Measurements from ENCODE around the gene CAMKK1. TPM values are rescaled to one million over a fixed set of nuclear protein-coding genes. Genes with fewer than 3 reads are reported as not detected.

CAMKK1 gene
- total RNA-seq, 2 donors from 2014 or later: 3.8 to 6.3 TPM

GRCh38 chr17:3929181-3929580, 36.3 kb upstream of the CAMKK1 start:
- no peaks in the 10 kb centered on the region for H3K9me3 ChIP-seq (ENCODE audit: control insufficient read depth, low read length)
- no peak for TF ChIP-seq CTCF (conservative IDR thresholded peaks at IDR 0.05)
- peaks cover 6% of the 10 kb centered on the region for H3K4me1 Mint-ChIP-seq
- H3K4me3 Mint-ChIP-seq: no peak overlapping the region
- no peak overlapping the region for H3K9ac ChIP-seq (ENCODE audit: extremely low read depth, low read length, poor library complexity, severe bottlenecking)
- no peaks in the 10 kb centered on the region for H3K27me3 ChIP-seq (ENCODE audit: control insufficient read depth, insufficient read depth, low read length, poor library complexity, severe bottlenecking)
- DNase-seq: no peak
- no peaks in the 10 kb centered on the region for H3K36me3 Mint-ChIP-seq (ENCODE audit: low read depth)
- H3K36me3 ChIP-seq (ENCODE audit: control insufficient read depth, insufficient read depth, low read length): no peaks in the 10 kb centered on the region
- no peak overlapping the region for H3K27ac ChIP-seq (ENCODE audit: low read depth, low read length)
- no peak overlapping the region for H3K4me3 ChIP-seq (ENCODE audit: low read length)
- no peaks in the 10 kb centered on the region for H3K9me3 Mint-ChIP-seq
- 91 to 92% methylated on average over 9 to 12 of the region's 12 CpGs for WGBS, 2 experiments (ENCODE audit: insufficient coverage in 1 of 2, insufficient read length in 1 of 2)
- no peak overlapping the region for H3K27ac Mint-ChIP-seq
- no peaks in the 10 kb centered on the region for H3K27me3 Mint-ChIP-seq (ENCODE audit: insufficient read depth)
- H3K4me1 ChIP-seq (ENCODE audit: control insufficient read depth, insufficient read depth, low read length): no peaks in the 10 kb centered on the region

GRCh38 chr17:3928406-3928805, 35.6 kb upstream of the CAMKK1 start:
- no peak overlapping the region for H3K4me3 Mint-ChIP-seq
- Histone ChIP-seq H3K4me3 (ENCODE audit: low read length) (no peak overlapping the region), H3K4me1 (ENCODE audit: control insufficient read depth, insufficient read depth, low read length) (no peaks in the 10 kb centered on the region), H3K9ac (ENCODE audit: extremely low read depth, low read length, poor library complexity, severe bottlenecking) (no peak overlapping the region), H3K27ac (ENCODE audit: low read depth, low read length) (no peak overlapping the region), H3K9me3 (ENCODE audit: control insufficient read depth, low read length) (no peaks in the 10 kb centered on the region), H3K36me3 (ENCODE audit: control insufficient read depth, insufficient read depth, low read length) (no peaks in the 10 kb centered on the region), H3K27me3 (ENCODE audit: control insufficient read depth, insufficient read depth, low read length, poor library complexity, severe bottlenecking) (no peaks in the 10 kb centered on the region)
- H3K27me3 Mint-ChIP-seq (ENCODE audit: insufficient read depth): no peaks in the 10 kb centered on the region
- H3K4me1 Mint-ChIP-seq: peaks cover 6% of the 10 kb centered on the region
- no peaks in the 10 kb centered on the region for H3K36me3 Mint-ChIP-seq (ENCODE audit: low read depth)
- no peak for DNase-seq
- no peak for TF ChIP-seq CTCF (conservative IDR thresholded peaks at IDR 0.05)
- WGBS, 2 experiments (ENCODE audit: insufficient coverage in 1 of 2, insufficient read length in 1 of 2): 92 to 95% methylated on average over 2 to 16 of the region's 16 CpGs
- no peak overlapping the region for H3K27ac Mint-ChIP-seq
- H3K9me3 Mint-ChIP-seq: no peaks in the 10 kb centered on the region

- Mint-ChIP-seq H3K4me1 (peaks cover 7% of the 10 kb centered on the region), H3K4me3 (no peak overlapping the region), H3K27me3 (ENCODE audit: insufficient read depth) (no peaks in the 10 kb centered on the region), H3K27ac (no peak overlapping the region), H3K36me3 (ENCODE audit: low read depth) (no peaks in the 10 kb centered on the region), H3K9me3 (no peaks in the 10 kb centered on the region)
- no peak for DNase-seq
- no peaks in the 10 kb centered on the region for H3K36me3 ChIP-seq (ENCODE audit: control insufficient read depth, insufficient read depth, low read length)
- 88 to 90% methylated on average over 12 to 15 of the region's 15 CpGs for WGBS, 2 experiments (ENCODE audit: insufficient coverage in 1 of 2, insufficient read length in 1 of 2)
- H3K4me1 ChIP-seq (ENCODE audit: control insufficient read depth, insufficient read depth, low read length): no peaks in the 10 kb centered on the region
- H3K9me3 ChIP-seq (ENCODE audit: control insufficient read depth, low read length): no peaks in the 10 kb centered on the region
- no peak overlapping the region for H3K9ac ChIP-seq (ENCODE audit: extremely low read depth, low read length, poor library complexity, severe bottlenecking)
- TF ChIP-seq CTCF (conservative IDR thresholded peaks at IDR 0.05): no peak
- H3K27me3 ChIP-seq (ENCODE audit: control insufficient read depth, insufficient read depth, low read length, poor library complexity, severe bottlenecking): no peaks in the 10 kb centered on the region
- H3K27ac ChIP-seq (ENCODE audit: low read depth, low read length): no peak overlapping the region
- no peak overlapping the region for H3K4me3 ChIP-seq (ENCODE audit: low read length)
Measured at GRCh38 chr17:3927628-3928340, 34.9 kb upstream of the CAMKK1 start.
